ENCODE data around the gene NCOA7.

GRCh38 chr6:125751334-125751916 is 39.3 kb upstream of the NCOA7 start:
- TF ChIP-seq CTCF (IDR thresholded peaks at IDR 0.05) (no peak), POLR2A (IDR thresholded peaks at IDR 0.05) (no peak)

Data from heart left ventricle (tissue), 13 donors.